ENCODE results near the gene VSIG2.

VSIG2 gene

GRCh38 chr11:124728134-124728533 lies 23.9 kb downstream of the VSIG2 start:
- Histone ChIP-seq H3K9me3 (no peaks in the 10 kb centered on the region), H3K4me1 (ENCODE audit: control insufficient read depth in 1 of 2, insufficient read depth in 1 of 2, low read depth in 1 of 2, low read length in 1 of 2) (peaks cover 0 to 4% of the 10 kb centered on the region in 2 experiments), H3K36me3 (no peaks in the 10 kb centered on the region), H3K4me3 (ENCODE audit: low read depth in 1 of 2, low read length in 1 of 2) (no peak overlapping the region), H3K27me3 (peaks cover 27% of the 10 kb centered on the region), H3K27ac (no peak overlapping the region)
- no peak for TF ChIP-seq CTCF (IDR thresholded peaks at IDR 0.05)

- H3K4me1 ChIP-seq (ENCODE audit: control insufficient read depth in 1 of 2, insufficient read depth in 1 of 2, low read depth in 1 of 2, low read length in 1 of 2): peaks cover 0 to 4% of the 10 kb centered on the region in 2 experiments
These were observed 24.6 kb downstream of the VSIG2 start for GRCh38 chr11:124727474-124727873.

GRCh38 chr11:124725719-124726105 lies 26.3 kb downstream of the VSIG2 start:
- Histone ChIP-seq H3K27me3 (peaks cover 50% of the 10 kb centered on the region), H3K4me1 (ENCODE audit: control insufficient read depth in 1 of 2, insufficient read depth in 1 of 2, low read depth in 1 of 2, low read length in 1 of 2) (peaks cover 0 to 4% of the 10 kb centered on the region in 2 experiments), H3K4me3 (ENCODE audit: low read depth in 1 of 2, low read length in 1 of 2) (no peak overlapping the region), H3K9me3 (no peaks in the 10 kb centered on the region), H3K27ac (no peak overlapping the region), H3K36me3 (no peaks in the 10 kb centered on the region)
- no peak for TF ChIP-seq CTCF (IDR thresholded peaks at IDR 0.05)

More at GRCh38 chr11:124727474-124727873, 24.6 kb downstream of the VSIG2 start:
- peaks cover 34% of the 10 kb centered on the region for H3K27me3 ChIP-seq
- H3K4me3 ChIP-seq (ENCODE audit: low read depth in 1 of 2, low read length in 1 of 2): no peak overlapping the region
- H3K36me3 ChIP-seq: no peaks in the 10 kb centered on the region
- H3K9me3 ChIP-seq: no peaks in the 10 kb centered on the region
- no peak for TF ChIP-seq CTCF (IDR thresholded peaks at IDR 0.05)
- H3K27ac ChIP-seq: no peak overlapping the region

- H3K27me3 ChIP-seq: peaks cover 55% of the 10 kb centered on the region
- no peak overlapping the region for H3K4me3 ChIP-seq (ENCODE audit: low read depth in 1 of 2, low read length in 1 of 2)
- H3K36me3 ChIP-seq: no peaks in the 10 kb centered on the region
These were observed 26.9 kb downstream of the VSIG2 start for GRCh38 chr11:124724979-124725718.

GRCh38 chr11:124722176-124722575 lies 29.9 kb downstream of the VSIG2 start:
- TF ChIP-seq CTCF (IDR thresholded peaks at IDR 0.05): no peak
- no peak overlapping the region for H3K4me3 ChIP-seq (ENCODE audit: low read depth in 1 of 2, low read length in 1 of 2)
- no peak overlapping the region for H3K27ac ChIP-seq
- no peaks in the 10 kb centered on the region for H3K4me1 ChIP-seq (ENCODE audit: control insufficient read depth in 1 of 2, insufficient read depth in 1 of 2, low read depth in 1 of 2, low read length in 1 of 2)
- H3K9me3 ChIP-seq: no peaks in the 10 kb centered on the region
- peaks cover 85% of the 10 kb centered on the region for H3K27me3 ChIP-seq
- H3K36me3 ChIP-seq: no peaks in the 10 kb centered on the region

More at GRCh38 chr11:124724979-124725718, 26.9 kb downstream of the VSIG2 start:
- no peak overlapping the region for H3K27ac ChIP-seq
- TF ChIP-seq CTCF (IDR thresholded peaks at IDR 0.05): no peak
- H3K9me3 ChIP-seq: no peaks in the 10 kb centered on the region
- H3K4me1 ChIP-seq (ENCODE audit: control insufficient read depth in 1 of 2, insufficient read depth in 1 of 2, low read depth in 1 of 2, low read length in 1 of 2): peaks cover 0 to 4% of the 10 kb centered on the region in 2 experiments
